NCI-H82 treated with DMSO at 0.1 percent for 48 hours (cell line): ENCODE results near the gene KIF7.

Source experiments
- DNase-seq: peaks from one replicate; lab custom pipeline; 2025; ENCODE audit not compliant: unreplicated experiment; lab: John Stamatoyannopoulos, UW

KIF7 gene

GRCh38 chr15:89649716-89650115 lies 5.6 kb downstream of the KIF7 start:
- no peak for DNase-seq

GRCh38 chr15:89649013-89649625 lies 6.1 kb downstream of the KIF7 start:
- no peak for DNase-seq

- DNase-seq: no peak
Measured at GRCh38 chr15:89648106-89649012, 6.9 kb downstream of the KIF7 start.

GRCh38 chr15:89647191-89647851 lies 7.9 kb downstream of the KIF7 start:
- DNase-seq: peak; percentile 4

- no peak for DNase-seq
Measured at GRCh38 chr15:89646416-89647141, 8.7 kb downstream of the KIF7 start.

- DNase-seq: no peak
Measured at GRCh38 chr15:89645680-89646079, 9.6 kb downstream of the KIF7 start.

GRCh38 chr15:89642106-89642505 lies 13.2 kb downstream of the KIF7 start:
- no peak for DNase-seq

- DNase-seq: no peak
Measured at GRCh38 chr15:89641053-89641452, 14.2 kb downstream of the KIF7 start.

- DNase-seq: no peak
Measured at GRCh38 chr15:89640245-89640644, 15.0 kb downstream of the KIF7 start.

- no peak for DNase-seq
Measured at GRCh38 chr15:89633585-89633984, 21.7 kb downstream of the KIF7 start.

GRCh38 chr15:89632563-89633430 lies 22.5 kb downstream of the KIF7 start:
- no peak for DNase-seq

GRCh38 chr15:89631902-89632264 lies 23.4 kb downstream of the KIF7 start:
- DNase-seq: no peak

GRCh38 chr15:89630974-89631901 lies 24.0 kb downstream of the KIF7 start:
- no peak for DNase-seq

- DNase-seq: no peak
Measured at GRCh38 chr15:89630260-89630659, 25.0 kb downstream of the KIF7 start.

GRCh38 chr15:89629829-89630228 lies 25.4 kb downstream of the KIF7 start:
- DNase-seq: no peak

- DNase-seq: no peak
Measured at GRCh38 chr15:89628806-89629715, 26.2 kb downstream of the KIF7 start.

- DNase-seq: no peak
Measured at GRCh38 chr15:89628301-89628700, 27.0 kb downstream of the KIF7 start.

GRCh38 chr15:89627256-89627970 lies 27.9 kb downstream of the KIF7 start:
- DNase-seq: no peak
